Stimulated activated CD4-positive, alpha-beta T cell treated with anti-CD3 and anti-CD28 coated beads, TNF-alpha, amount 100 ng/mL, for 24 hours (primary cell): ENCODE measurements around the gene INPP4A.
"Not testable (repeated sequence)": the region's sequence is repeated elsewhere in the genome, so short reads cannot be mapped to it uniquely, and the experiment has no call there.

Experiments
- DNase-seq, 3 experiments: peaks; one replicate each; pipeline ENCODE4 v3.0.0-alpha.2; 2020; ENCODE audit warnings: low read depth in 3 of 3

INPP4A gene

DNA sequence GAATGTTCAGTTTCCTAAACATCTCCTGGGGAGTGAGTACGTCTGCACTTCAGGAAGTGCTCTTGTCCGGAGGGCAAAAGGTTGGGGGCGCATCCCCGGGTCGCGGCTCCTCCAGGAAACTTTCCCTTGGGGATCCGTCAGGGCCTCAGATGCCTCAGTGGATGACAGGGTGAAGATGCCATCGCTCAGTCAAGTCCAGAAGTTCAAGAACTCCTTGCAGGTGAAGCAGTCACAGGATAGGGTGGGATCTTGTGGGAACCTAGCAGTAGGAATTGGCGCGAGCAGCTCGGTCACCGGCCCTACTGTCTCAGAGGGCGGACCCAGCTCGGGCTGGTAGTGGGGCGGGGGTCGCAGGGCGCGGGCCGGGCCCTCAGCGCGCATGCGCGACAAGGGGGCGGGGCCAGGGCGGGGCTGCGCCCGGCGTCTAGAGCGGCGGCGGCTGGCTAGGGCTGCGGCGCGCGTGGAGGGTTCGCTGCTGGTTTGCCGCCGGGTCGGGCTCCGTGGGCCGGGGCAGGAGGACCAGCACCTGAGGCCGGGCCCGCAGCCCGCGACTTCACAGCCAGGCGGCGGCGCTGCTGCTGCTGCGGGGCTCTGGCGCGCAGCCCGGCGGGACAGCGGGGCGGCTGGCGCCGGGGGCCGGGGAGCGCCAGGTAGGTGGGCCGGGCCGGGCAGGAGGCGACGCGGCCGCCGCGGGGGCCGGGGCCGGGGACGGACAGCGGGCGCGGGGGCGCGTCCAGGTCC lies at the start of gene INPP4A:
TSS of gene INPP4A (plus strand) at position 423 of the 741 bp plus-strand sequence. CDS start 75,191 bp downstream, outside the sequence.
- peak; percentile 56 to 74 (median 62) for DNase-seq

DNA sequence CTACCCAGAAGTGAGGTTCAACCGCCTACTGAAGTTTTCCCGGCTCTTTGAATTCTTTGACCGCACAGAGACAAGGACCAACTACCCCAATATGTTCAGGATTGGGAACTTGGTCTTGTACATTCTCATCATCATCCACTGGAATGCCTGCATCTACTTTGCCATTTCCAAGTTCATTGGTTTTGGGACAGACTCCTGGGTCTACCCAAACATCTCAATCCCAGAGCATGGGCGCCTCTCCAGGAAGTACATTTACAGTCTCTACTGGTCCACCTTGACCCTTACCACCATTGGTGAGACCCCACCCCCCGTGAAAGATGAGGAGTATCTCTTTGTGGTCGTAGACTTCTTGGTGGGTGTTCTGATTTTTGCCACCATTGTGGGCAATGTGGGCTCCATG lies 48.7 kb upstream of the INPP4A start:
- DNase-seq = no peak

DNA sequence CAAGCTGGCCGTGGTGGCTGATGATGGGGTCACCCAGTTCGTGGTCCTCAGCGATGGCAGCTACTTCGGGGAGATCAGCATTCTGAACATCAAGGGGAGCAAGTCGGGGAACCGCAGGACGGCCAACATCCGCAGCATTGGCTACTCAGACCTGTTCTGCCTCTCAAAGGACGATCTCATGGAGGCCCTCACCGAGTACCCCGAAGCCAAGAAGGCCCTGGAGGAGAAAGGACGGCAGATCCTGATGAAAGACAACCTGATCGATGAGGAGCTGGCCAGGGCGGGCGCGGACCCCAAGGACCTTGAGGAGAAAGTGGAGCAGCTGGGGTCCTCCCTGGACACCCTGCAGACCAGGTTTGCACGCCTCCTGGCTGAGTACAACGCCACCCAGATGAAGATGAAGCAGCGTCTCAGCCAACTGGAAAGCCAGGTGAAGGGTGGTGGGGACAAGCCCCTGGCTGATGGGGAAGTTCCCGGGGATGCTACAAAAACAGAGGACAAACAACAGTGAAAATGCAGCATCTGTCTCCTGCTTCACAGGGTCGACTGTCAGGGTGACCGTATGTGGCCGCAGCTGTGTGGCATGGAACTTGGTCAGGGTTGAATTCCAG lies 47.8 kb upstream of the INPP4A start:
- no peak for DNase-seq

DNA sequence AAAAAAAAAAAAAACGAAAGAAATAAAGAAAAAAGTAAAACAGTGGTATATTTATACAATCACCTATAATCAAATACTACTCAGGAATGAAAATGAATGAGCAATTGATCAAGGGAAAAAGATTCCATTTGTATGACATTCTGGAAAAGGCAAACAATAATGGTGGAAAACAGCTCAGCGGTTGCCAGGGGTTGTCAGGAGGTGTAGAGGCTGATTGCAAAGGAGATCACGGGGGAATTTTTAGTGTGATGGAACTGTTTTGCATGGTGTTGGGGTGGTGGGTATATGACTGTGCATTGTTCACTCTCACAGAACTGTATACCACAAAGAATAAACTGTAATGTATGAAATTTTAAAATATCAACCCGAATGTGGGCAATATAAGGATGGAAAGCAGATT lies 45.5 kb upstream of the INPP4A start:
- no peak for DNase-seq

DNA sequence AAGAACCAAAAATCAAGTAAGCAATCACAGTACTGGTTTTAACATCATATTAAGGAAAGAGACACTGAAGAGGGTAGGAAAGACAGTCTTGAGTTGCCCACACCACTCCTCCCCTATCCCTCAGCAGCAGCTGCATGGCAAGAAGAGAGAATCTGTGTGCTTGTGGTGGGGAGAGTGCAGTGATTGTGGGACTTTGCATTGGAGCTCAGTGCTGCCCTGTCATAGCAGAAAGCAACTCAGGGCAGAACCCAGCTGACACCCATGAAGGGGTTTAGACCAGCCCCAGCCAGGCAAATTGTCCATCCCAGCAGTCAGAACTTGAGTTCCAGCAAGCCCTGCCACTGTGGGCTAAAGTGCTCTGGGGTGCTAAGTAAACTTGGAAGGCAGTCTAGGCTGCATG lies 40.8 kb upstream of the INPP4A start:
- DNase-seq = no peak

DNA sequence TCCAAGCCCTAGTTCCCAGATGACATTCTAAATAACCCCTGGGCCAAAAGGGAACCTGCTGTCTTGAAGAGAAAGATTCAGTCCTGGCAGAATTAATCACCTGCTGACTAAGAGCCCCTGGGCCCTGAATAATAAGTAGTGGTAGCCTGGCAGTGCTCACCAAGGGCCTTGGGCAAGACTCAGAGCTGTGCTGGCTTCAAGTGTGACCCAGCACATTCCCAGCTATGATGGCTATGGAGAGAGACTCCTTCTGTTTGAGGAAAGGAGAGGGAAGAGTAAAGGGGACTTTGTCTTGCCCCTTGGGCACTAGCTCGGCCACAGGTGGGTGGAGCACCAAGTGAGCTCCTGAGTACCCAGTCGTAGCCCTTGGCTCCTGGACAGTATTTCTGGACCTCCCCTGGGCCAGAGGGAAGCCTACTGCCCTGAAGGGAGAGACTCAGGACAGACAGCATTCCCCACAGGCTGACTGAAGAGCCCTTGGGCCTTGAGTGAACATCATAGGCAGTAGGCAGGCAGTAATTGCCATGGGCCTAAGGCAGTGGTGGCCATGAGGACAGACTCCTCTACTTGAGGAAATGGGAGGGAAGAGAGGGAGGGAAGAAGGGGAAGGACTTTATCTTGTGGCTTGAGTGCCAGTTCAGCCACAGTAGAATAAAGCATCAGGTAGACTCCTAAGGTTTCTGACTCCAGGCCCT lies 40.0 kb upstream of the INPP4A start:
- DNase-seq = no peak

DNA sequence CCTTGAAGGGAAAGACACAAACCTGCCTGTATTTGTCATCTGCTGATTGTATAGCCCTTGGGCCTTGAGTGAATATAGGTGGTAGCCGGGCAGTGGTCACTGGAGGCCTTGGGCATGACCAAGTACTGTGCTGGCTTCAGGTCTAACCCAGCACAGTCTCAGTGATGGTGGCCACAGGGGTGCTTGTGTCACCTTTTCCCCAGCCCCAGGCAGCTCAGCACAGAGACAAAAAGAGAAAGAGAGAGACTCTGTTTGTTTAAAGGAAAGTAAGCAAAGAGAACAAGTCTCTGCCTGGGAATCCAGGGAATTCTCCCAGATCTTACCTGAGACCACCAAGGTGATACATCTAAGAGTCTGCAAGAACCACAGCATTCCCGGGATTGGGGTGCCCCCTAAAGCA lies 39.4 kb upstream of the INPP4A start:
- no peak for DNase-seq

DNA sequence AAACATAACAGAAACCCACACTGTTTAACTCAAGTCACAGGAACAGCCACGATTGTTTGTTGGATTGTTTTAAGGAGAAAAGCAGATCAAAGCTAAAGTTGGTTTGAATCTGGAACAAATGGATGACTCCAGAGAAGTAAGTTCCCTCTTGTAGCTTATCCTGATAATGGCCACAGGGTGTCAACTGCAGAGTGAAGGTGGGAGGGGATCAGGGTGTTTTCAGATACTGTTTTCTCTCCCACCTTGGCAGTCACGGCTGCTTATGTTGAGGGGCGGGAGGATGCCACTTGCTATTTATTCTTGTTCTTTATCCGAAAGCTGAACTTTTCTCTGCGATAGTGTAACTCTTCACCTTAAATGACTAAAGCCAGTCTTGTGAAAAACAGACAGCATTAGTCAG lies 36.5 kb upstream of the INPP4A start:
- DNase-seq = no peak

DNA sequence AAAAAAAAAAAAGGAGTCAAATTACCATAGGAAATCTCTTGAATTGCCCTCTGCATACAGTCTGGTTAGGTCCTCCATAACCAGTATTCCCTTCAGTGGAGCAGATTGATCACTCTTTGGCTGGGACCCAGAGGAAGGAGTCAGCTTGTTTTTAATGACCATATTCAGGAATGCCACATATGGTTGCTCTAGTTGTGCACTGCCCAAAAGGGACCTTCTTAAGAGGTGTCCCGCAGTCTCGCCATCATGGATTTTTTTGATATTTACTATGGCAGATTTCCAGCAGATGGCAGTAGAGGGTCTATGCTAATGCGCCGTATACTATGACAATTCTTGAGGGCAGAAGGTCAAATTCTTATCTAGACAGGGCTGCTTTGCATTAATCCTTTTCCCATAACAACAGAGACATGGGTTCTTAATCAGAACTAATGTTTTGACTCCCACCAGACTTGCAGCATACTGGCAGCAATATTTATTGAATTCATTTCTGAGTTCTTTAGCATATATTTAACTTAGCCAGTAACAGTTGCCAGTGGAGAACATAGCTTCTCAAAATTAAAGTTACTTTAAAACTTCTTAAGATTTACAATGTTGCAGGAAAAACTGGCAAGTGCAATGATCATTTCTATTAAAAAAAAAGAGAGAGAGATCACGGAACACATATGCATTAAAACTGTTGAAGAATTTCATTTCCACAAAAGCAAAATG lies 31.8 kb upstream of the INPP4A start:
- peak; percentile 16 to 53 (median 28) for DNase-seq

DNA sequence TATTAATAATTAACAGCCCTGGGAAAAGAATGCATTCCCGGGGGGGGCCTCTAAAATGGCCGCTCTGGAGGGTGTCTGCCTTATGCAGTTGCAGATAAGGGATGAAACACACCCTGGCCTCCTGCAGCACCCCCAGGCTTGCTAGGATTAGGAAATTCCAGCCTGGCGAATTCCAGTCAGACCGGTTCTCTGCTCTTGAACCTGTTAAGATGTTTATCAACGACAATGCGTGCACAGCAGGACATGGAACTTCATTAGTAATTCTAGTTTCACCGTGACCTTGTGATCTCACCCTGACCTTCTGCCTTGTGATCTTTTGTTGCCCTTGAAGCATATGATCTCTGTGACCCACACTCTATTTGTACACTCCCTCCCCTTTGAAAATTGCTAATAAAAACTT lies 30.4 kb upstream of the INPP4A start:
- DNase-seq = not testable (repeated sequence)

DNA sequence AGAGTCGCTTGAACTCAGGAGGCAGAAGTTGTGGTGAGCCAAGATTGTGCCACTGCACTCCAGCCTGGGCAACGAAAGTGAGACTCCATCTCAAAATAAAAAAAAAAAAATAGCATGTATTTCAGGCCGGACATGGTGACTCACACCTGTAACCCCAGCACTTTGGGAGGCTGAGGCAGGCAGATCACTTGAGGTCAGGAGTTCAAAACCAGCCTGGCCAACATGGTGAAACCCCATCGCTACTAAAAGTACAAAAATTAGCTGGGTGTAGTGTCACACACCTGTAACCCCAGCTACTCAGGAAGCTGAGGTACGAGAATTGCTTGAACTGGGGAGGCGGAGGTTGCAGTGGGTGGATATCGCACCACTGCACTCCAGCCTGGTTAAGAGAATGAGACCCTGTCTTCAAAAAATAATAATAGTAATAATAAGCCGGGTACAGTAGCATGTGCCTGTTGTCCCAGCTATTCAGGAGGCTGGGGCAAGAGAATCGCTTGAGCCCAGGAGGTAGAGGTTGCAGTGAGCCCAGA lies 28.9 kb upstream of the INPP4A start:
- DNase-seq = not testable (repeated sequence)

DNA sequence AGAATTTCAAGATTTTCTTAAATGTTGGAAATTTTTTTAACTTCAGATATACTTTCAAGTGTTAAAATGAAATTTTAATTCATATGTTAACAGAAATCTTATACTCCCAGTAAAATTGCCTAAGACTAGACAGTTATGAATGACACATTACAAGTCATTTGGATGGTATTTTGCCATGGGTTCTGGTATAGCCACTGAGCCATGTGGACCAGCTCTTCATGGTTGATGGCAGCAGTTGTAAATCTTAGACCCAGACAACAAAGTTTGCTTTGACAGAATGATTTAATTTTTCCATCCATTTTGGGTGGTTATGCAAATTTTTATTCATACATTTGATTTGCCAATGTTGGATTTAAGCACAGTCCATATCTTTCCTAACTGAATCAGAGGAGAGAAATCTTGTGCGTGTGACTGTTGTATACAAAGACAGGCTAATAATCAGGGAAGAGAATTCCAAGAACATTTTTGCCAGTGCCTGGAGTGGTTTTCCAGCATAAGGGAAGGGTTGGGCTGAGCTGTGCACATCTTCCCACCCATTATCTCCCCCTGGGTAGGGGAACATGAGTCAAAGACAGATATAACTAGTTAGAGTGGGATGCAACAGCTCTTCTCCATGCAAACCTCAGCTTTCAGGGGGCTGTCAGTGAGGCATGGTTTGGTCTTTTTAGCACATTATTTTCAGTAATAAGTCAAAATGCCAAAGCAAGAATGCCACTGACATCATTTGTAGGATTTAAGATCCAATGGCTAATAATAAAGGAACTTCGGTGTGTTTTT lies 28.1 kb upstream of the INPP4A start:
- DNase-seq = no peak

DNA sequence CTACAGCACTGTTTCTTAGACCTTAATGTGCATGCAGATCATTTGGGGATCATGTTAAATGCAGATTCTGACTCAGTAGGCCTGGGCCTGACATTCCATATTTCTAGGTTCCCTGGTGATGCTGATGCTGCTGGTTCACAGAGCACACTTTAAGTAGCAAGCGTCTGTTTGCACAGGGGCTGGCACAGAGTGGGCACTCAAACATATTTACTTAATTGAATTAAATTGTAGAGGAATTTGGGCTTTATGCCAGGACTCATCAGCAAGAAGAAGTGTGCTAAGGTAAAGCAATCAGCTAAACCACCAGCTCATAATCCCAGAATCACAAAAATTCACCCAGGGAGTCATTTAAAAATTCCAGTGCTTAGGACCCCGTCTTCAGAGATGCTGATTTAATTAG lies 25.1 kb upstream of the INPP4A start:
- no peak for DNase-seq

DNA sequence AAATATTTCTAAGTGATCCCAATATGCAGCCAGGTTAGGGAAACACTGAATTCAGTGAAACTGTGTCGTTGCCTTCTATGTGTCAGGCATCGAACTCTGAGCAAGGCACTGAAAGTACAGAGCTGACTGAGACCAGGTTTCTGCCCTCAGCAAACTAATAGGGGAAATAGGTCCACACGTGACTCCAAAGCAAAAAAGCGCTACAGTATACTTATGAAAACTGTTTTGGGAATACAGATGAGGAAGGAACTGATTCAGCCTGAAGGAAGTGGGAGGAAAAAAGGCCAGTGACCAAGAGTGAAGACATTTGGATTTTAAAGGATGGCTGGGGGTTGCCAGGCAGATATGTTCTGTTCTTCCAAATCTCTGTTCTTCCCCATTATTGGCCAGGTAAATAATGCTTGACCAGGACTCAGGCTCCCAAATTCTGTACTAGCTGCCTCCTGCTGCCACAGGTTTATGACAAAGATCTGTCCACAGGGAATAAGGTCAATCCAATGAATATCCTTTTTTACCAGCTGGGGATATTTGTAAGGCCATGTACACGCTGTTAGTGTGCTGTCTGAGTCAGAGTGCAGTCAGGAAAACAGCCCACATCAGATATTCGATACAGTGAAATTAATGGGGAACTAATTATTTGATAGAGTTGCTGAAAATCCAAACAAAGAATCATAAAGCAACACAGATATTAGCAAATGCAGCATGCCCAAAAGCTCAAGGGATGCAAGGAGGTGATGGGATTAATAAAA lies 24.5 kb upstream of the INPP4A start:
- DNase-seq = no peak

DNA sequence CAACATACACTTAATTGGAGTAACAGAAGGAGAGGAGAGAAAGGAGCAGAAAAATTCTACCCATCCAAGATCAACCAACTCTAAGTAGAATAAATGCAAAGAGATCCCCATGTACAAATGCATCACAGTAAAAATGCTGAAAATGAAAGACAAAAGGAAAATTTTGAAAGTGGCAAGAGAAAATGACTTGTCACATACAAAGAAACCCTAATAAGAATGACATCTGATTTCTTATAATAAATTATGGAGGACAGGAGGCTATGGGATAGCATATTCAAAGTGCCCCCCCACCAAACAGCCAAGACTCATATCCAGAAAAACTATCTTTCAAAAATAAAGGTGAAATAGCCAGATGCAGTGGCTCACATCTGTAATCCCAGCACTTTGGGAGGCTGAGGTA lies 22.2 kb upstream of the INPP4A start:
- no peak for DNase-seq

DNA sequence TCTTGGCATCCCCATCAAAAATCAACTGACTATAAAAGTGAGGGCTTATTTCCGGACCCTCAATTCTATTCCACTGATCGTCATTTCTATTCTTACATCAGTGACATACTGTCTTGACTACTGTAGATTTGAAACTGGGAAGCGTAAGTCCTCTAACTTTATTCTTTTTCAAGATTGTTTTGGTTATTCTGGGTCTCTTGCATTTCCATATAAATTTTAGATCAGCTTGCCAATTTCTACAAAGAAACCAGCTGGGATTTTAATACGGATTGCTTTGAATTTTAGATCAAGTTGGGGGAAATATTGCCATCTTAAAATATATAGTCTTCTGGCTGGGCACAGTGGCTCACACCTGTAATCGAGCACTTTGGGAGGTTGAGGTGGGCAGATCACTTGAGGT lies 17.9 kb upstream of the INPP4A start:
- DNase-seq = no peak

DNA sequence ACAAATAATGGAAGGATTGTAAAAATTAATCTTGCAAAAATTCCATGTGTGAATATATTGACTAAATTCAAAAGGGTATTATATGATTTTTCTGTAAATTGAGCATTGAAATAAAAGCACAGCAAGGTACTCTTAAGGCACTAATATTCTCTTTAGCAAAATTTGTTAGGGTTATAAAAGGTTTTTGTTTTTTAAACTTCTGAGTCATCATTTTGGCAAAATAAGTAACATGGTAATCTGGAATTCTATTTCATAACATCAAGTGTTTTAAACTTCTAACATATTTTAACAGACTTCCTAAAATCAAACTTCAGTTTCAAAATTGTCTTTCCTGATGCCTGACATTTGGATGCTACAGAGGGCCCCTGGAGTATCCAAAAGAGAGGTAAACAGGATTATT lies 12.5 kb upstream of the INPP4A start:
- DNase-seq = no peak

DNA sequence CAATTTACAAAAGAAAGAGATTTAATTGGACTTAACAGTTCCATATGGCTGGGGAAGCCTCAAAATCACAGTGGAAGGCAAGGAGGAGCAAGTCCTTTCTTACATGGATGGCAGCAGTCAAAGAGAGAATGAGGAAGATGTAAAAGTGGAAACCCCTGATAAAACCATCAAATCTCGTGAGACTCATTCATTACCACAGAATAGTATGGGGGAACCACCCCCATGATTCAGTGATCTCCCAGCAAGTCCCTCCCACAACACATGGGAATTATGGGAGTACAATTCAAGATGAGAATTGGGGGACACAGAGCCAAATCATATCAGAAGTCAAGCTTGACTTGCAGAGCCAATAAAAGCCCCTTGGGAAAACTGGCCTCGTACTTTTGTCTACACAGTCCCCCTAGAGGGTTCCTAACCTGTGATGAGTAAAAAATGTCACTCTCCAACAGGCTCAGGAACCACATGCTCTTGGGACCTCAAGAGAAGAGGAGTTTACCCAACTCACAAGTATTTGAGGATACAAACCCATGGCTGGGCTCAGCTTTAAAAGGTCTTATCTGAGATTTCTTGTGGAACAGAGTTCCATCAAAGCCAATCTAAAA lies 11.2 kb upstream of the INPP4A start:
- DNase-seq = no peak

DNA sequence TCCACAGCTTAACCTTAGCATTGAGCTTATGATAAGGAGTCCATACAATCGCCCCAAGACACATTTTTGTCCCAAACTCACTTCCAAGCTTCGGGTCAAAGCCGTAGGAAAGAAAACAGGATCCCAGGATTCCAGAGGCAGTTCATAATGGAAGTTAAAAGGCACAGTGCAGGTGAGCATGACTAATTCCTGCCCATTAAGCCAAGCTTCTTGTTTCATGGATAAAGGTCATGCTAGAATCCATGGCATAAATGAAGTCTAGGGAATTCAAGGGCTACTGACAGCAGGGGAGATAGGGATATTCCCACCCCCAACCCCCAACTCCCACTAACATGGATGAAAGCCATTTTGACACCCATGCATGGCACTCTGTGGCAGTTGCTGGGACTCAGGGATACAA lies 10.2 kb upstream of the INPP4A start:
- DNase-seq = no peak

DNA sequence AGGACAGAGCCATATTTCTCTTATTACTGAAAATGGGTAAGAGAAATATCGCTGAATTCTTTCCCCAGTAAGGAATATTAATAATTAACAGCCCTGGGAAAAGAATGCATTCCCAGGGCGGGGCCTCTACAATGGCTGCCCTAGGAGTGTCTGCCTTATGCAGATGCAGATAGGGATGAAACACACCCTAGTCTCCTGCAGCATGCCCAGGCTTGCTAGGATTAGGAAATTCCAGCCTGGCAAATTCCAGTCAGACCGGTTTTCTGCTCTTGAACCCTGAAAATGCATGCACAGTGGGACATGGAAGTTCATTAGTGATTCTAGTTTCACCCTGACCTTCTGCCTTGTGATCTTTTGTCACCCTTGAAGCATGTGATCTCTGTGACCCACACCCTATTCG lies 9.0 kb upstream of the INPP4A start:
- not testable (repeated sequence) for DNase-seq
